Spinal cord (tissue), 10 donors: ENCODE measurements around the gene OR51B5. TPM values are rescaled to one million over a fixed set of nuclear protein-coding genes. Genes with fewer than 3 reads are reported as not detected.
"Not testable (repeated sequence)": the region's sequence is repeated elsewhere in the genome, so short reads cannot be mapped to it uniquely, and the experiment has no call there.

Experiments used
- DNase-seq, 6 donors: peaks; one replicate each; pipeline versions ENCODE4 v3.0.0 to v3.0.0-alpha.2; 2013 to 2015; ENCODE audit warnings: low spot score in 6 of 6, low read depth in 4 of 6
- H3K27ac ChIP-seq: one replicate; pipeline ENCODE4 v1.5.1; 2013; ENCODE audit warnings: low read depth, low read length, control low read depth
- H3K27me3 ChIP-seq: one replicate; pipeline ENCODE4 v1.6.1; 2013; ENCODE audit warnings: low read length; ENCODE audit not compliant: control insufficient read depth, insufficient read depth
- H3K36me3 ChIP-seq: one replicate; pipeline ENCODE4 v1.6.1; 2013; ENCODE audit warnings: low read length; ENCODE audit not compliant: control insufficient read depth, insufficient read depth
- H3K4me1 ChIP-seq: one replicate; pipeline ENCODE4 v1.6.1; 2013; ENCODE audit warnings: low read length; ENCODE audit not compliant: control insufficient read depth, insufficient read depth
- H3K4me3 ChIP-seq: one replicate; pipeline ENCODE4 v1.5.1; 2013; ENCODE audit warnings: low read depth, low read length, control low read depth
- H3K9me3 ChIP-seq: one replicate; pipeline ENCODE4 v1.6.1; 2013; ENCODE audit warnings: low read length; ENCODE audit not compliant: control insufficient read depth, insufficient read depth
- WGBS: methylation state at CpG from one replicate; pipeline ENCODE4 v1.1.5; 2013; ENCODE audit warnings: missing lambda C conversion rate; ENCODE audit not compliant: insufficient coverage; 5-methylcytosine and 5-hydroxymethylcytosine counted together
- polyA plus RNA-seq, 2 donors: library from polyadenylated mRNA; unstranded; fragments of 120-200 nt; gene quantifications; one replicate each; pipeline ENCODE4 v1.2.1, GENCODE V29; 2013; ENCODE audit not compliant: insufficient read length in 2 of 2
- small RNA-seq: library from RNA; depleted of rRNA; stranded (forward); fragments of <200 nt; gene quantifications from one replicate; pipeline ENCODE3, GENCODE V24; 2014; ENCODE audit warnings: low replicate concordance
- total RNA-seq, 2 donors: library from RNA; depleted of rRNA in 1 of 2; stranded (reverse); fragments of 120-200 nt in 1 of 2; fragments of >200 nt in 1 of 2; gene quantifications; one replicate each; pipeline versions ENCODE4 v1.2.3 to v1.2.4, GENCODE V29; 2013 to 2014
- donor health status: healthy.

Gene OR51B5
- total and polyA plus RNA-seq, 4 donors, result 0.33 to 1.7 (median 0.99) TPM; not detected in 1

GRCh38 chr11:5301846-5302245 is 41.5 kb downstream of the OR51B5 start, which contains the start of gene OR51B4:
Gene OR51B4, minus strand, starts transcription at chr11:5301946. Its CDS starts 0 bp downstream, at chr11:5301946.
- no peaks in the 10 kb centered on the region for H3K36me3 ChIP-seq
- no peak within 1 kb of the TSS for H3K27ac ChIP-seq
- 74% methylated on average over 2 of the region's 2 CpGs for WGBS
- no peak within 1 kb of the TSS for H3K4me3 ChIP-seq
- H3K9me3 ChIP-seq, result no peaks in the 10 kb centered on the region
- H3K27me3 ChIP-seq, result no peaks in the 10 kb centered on the region
- DNase-seq, result no peak
- no peaks in the 10 kb centered on the region for H3K4me1 ChIP-seq

GRCh38 chr11:5300251-5300650 is 43.1 kb downstream of the OR51B5 start:
- no peak overlapping the region for H3K4me3 ChIP-seq
- WGBS, result 100% methylated on average over 1 of the region's 3 CpGs
- DNase-seq, result no peak

GRCh38 chr11:5298451-5298850 is 44.9 kb downstream of the OR51B5 start:
- Histone ChIP-seq H3K4me1 (no peaks in the 10 kb centered on the region), H3K36me3 (no peaks in the 10 kb centered on the region), H3K27me3 (no peaks in the 10 kb centered on the region), H3K9me3 (no peaks in the 10 kb centered on the region), H3K27ac (no peak overlapping the region), H3K4me3 (no peak overlapping the region)
- DNase-seq, result no peak
- no CpG with 5 or more reads among the region's 1 CpG for WGBS

More at GRCh38 chr11:5300251-5300650, 43.1 kb downstream of the OR51B5 start:
- Histone ChIP-seq H3K4me1 (no peaks in the 10 kb centered on the region), H3K36me3 (no peaks in the 10 kb centered on the region), H3K9me3 (no peaks in the 10 kb centered on the region), H3K27ac (no peak overlapping the region), H3K27me3 (no peaks in the 10 kb centered on the region)

- Histone ChIP-seq H3K36me3 (no peaks in the 10 kb centered on the region), H3K9me3 (no peaks in the 10 kb centered on the region), H3K4me1 (no peaks in the 10 kb centered on the region), H3K4me3 (no peak overlapping the region), H3K27ac (no peak overlapping the region), H3K27me3 (no peaks in the 10 kb centered on the region)
- 81% methylated on average over 2 of the region's 4 CpGs for WGBS
- no peak for DNase-seq
Observed at GRCh38 chr11:5297721-5298323, 45.5 kb downstream of the OR51B5 start.

- not testable (repeated sequence) for H3K9me3 ChIP-seq, H3K36me3 ChIP-seq, H3K27me3 ChIP-seq, H3K4me3 ChIP-seq, H3K4me1 ChIP-seq, DNase-seq, H3K27ac ChIP-seq
- 99% methylated on average over 33 of the region's 41 CpGs for WGBS
Observed at GRCh38 chr11:5294342-5294995, 48.9 kb downstream of the OR51B5 start.

- WGBS, result 96% methylated on average over 8 of the region's 8 CpGs
- Histone ChIP-seq H3K36me3 (no peaks in the 10 kb centered on the region), H3K27ac (no peak overlapping the region), H3K27me3 (no peaks in the 10 kb centered on the region), H3K9me3 (no peaks in the 10 kb centered on the region), H3K4me3 (no peak overlapping the region), H3K4me1 (no peaks in the 10 kb centered on the region)
- no peak for DNase-seq
Observed at GRCh38 chr11:5293028-5293427, 50.3 kb downstream of the OR51B5 start.

Small RNA genes within 50 kb of the gene (small RNA-seq; reads per million reads assigned to genes)
- not detected for gene AC104389.3

Other genes starting within 250 kb of the OR51B5 start
- under 1 TPM in 1 of 2 donors, not detected in 1; 0.06 TPM for gene OR52A5, start 205.2 kb downstream of the OR51B5 start, total RNA-seq
- not detected for gene OR52A5, start 205.2 kb downstream of the OR51B5 start, polyA plus RNA-seq
- gene OR52A1, start 188.8 kb downstream of the OR51B5 start, total RNA-seq, result not detected
- gene OR52A1, start 188.8 kb downstream of the OR51B5 start, polyA plus RNA-seq, result under 1 TPM; 0.05 to 0.10 TPM
- gene OR51V1, start 142.8 kb downstream of the OR51B5 start, total RNA-seq, result not detected
- gene OR51V1, start 142.8 kb downstream of the OR51B5 start, polyA plus RNA-seq, result not detected
- 1,000 to 10,000 TPM; 1,170 to 2,002 TPM for gene HBB, start 116.5 kb downstream of the OR51B5 start, total RNA-seq
- 100 to 1,000 TPM; 132 to 148 TPM for gene HBB, start 116.5 kb downstream of the OR51B5 start, polyA plus RNA-seq
- gene HBD, start 109.0 kb downstream of the OR51B5 start, total RNA-seq, result 1 to 10 TPM in 1 of 2 donors, under 1 TPM in 1; 0.17 to 1.2 TPM
- gene HBD, start 109.0 kb downstream of the OR51B5 start, polyA plus RNA-seq, result not detected
- gene HBG1, start 93.7 kb downstream of the OR51B5 start, total RNA-seq, result 1,000 to 10,000 TPM in 1 of 2 donors, 100 to 1,000 TPM in 1; 286 to 1,550 TPM
- 10 to 100 TPM in 1 of 2 donors, 1 to 10 TPM in 1; 8.9 to 10.7 TPM for gene HBG1, start 93.7 kb downstream of the OR51B5 start, polyA plus RNA-seq
- gene HBG2, start 88.7 kb downstream of the OR51B5 start, total RNA-seq, result over 10,000 TPM; 12,245 to 14,331 TPM
- 1,000 to 10,000 TPM; 2,225 to 2,582 TPM for gene HBG2, start 88.7 kb downstream of the OR51B5 start, polyA plus RNA-seq
- gene HBE1, start 73.6 kb downstream of the OR51B5 start, total RNA-seq, result 10 to 100 TPM; 14.4 to 30.5 TPM
- gene HBE1, start 73.6 kb downstream of the OR51B5 start, polyA plus RNA-seq, result 1 to 10 TPM; 9.2 to 9.3 TPM
- under 1 TPM in 1 of 2 donors, not detected in 1; 0.17 TPM for gene OR51B4, start 41.6 kb downstream of the OR51B5 start, total RNA-seq
- gene OR51B4, start 41.6 kb downstream of the OR51B5 start, polyA plus RNA-seq, result not detected
- under 1 TPM; 0.20 to 0.22 TPM for gene OR51B2, start 19.2 kb downstream of the OR51B5 start, total RNA-seq
- gene OR51B2, start 19.2 kb downstream of the OR51B5 start, polyA plus RNA-seq, result not detected
- gene OR51B6, start 8.0 kb upstream of the OR51B5 start, total RNA-seq, result not detected
- gene OR51B6, start 8.0 kb upstream of the OR51B5 start, polyA plus RNA-seq, result not detected
- gene OR51M1, start 40.3 kb upstream of the OR51B5 start, total RNA-seq, result not detected
- not detected for gene OR51M1, start 40.3 kb upstream of the OR51B5 start, polyA plus RNA-seq
- gene OR51Q1, start 78.6 kb upstream of the OR51B5 start, total RNA-seq, result not detected
- not detected for gene OR51Q1, start 78.6 kb upstream of the OR51B5 start, polyA plus RNA-seq
- gene OR51I1, start 98.0 kb upstream of the OR51B5 start, total RNA-seq, result under 1 TPM in 1 of 2 donors, not detected in 1; 0.28 TPM
- gene OR51I1, start 98.0 kb upstream of the OR51B5 start, polyA plus RNA-seq, result not detected
- not detected for gene OR51I2, start 105.8 kb upstream of the OR51B5 start, total RNA-seq
- not detected for gene OR51I2, start 105.8 kb upstream of the OR51B5 start, polyA plus RNA-seq
- not detected for gene OR52D1, start 145.2 kb upstream of the OR51B5 start, total RNA-seq
- not detected for gene OR52D1, start 145.2 kb upstream of the OR51B5 start, polyA plus RNA-seq
- under 1 TPM; 0.10 to 0.39 TPM for gene UBQLN3, start 166.4 kb upstream of the OR51B5 start, total RNA-seq
- gene UBQLN3, start 166.4 kb upstream of the OR51B5 start, polyA plus RNA-seq, result not detected
- gene UBQLNL, start 173.2 kb upstream of the OR51B5 start, total RNA-seq, result under 1 TPM; 0.30 to 0.55 TPM
- under 1 TPM; 0.33 to 0.59 TPM for gene UBQLNL, start 173.2 kb upstream of the OR51B5 start, polyA plus RNA-seq
- under 1 TPM; 0.40 to 0.55 TPM for gene OR52H1, start 205.0 kb upstream of the OR51B5 start, total RNA-seq
- gene OR52H1, start 205.0 kb upstream of the OR51B5 start, polyA plus RNA-seq, result not detected
- not detected for gene OR52B6, start 237.4 kb upstream of the OR51B5 start, total RNA-seq
- not detected for gene OR52B6, start 237.4 kb upstream of the OR51B5 start, polyA plus RNA-seq